GM12878 (cell line): ENCODE measurements around the gene CCDC195. TPM values are rescaled to one million over a fixed set of nuclear protein-coding genes. Genes with fewer than 3 reads are reported as not detected.

Experiments used
- BMI1 ChIP-seq: fragments of 450-650 bp; IDR thresholded peaks from 2 replicates; pipeline ENCODE4 v1.6.1; 2016; ENCODE audit warnings: mild to moderate bottlenecking, moderate library complexity, borderline replicate concordance
- DPF2 ChIP-seq: fragments of 450-650 bp; IDR thresholded peaks from 2 replicates; pipeline ENCODE4 v1.6.1; 2017; ENCODE audit warnings: mild to moderate bottlenecking
- EED ChIP-seq: sonication (generic); IDR thresholded peaks from 2 replicates; pipeline ENCODE4 v1.6.1; 2016; ENCODE audit warnings: antibody characterized with exemption, low read depth
- EZH2 ChIP-seq: IDR thresholded peaks from 2 replicates; pipeline ENCODE4 v1.6.1; 2012; ENCODE audit warnings: low read depth, mild to moderate bottlenecking, control low read depth, inconsistent platforms, low read length, borderline replicate concordance; ENCODE audit not compliant: control insufficient read depth
- FOXK2 ChIP-seq: fragments of 450-650 bp; IDR thresholded peaks from 2 replicates; pipeline ENCODE4 v1.6.1; 2017; ENCODE audit warnings: mild to moderate bottlenecking, moderate library complexity
- FOXM1 ChIP-seq: IDR thresholded peaks from 2 replicates; pipeline ENCODE4 v1.6.1; 2012; ENCODE audit warnings: low read depth, mild to moderate bottlenecking, inconsistent platforms, low read length, moderate library complexity
- HDAC2 ChIP-seq: fragments of 200-600 bp; sonication (generic); IDR thresholded peaks from 2 replicates; pipeline ENCODE4 v1.6.1; 2017
- IKZF2 ChIP-seq, 2 experiments: fragments of 450-650 bp; IDR thresholded peaks; 2 replicates each; pipeline ENCODE4 v1.6.1; 2017; ENCODE audit warnings: mild to moderate bottlenecking in 2 of 2, moderate library complexity in 2 of 2
- IRF4 ChIP-seq: IDR thresholded peaks from 2 replicates; pipeline ENCODE4 v1.6.1; 2011; ENCODE audit warnings: low read depth, low read length
- JUND ChIP-seq: IDR thresholded peaks from 2 replicates; pipeline ENCODE4 v1.6.1; 2012; ENCODE audit warnings: low read depth, mild to moderate bottlenecking, low read length, improper control_type of control experiment, moderate library complexity
- MEF2B ChIP-seq: fragments of 450-650 bp; IDR thresholded peaks from 2 replicates; pipeline ENCODE4 v1.6.1; 2018; ENCODE audit warnings: mild to moderate bottlenecking, moderate library complexity; ENCODE audit not compliant: partially characterized antibody, poor library complexity, severe bottlenecking
- PML ChIP-seq: IDR thresholded peaks from 2 replicates; pipeline ENCODE4 v1.6.1; 2012; ENCODE audit warnings: low read length, inconsistent platforms
- SREBF1 ChIP-seq: IDR thresholded peaks from 2 replicates; pipeline ENCODE4 v1.6.1; 2012; ENCODE audit warnings: mild to moderate bottlenecking, low read length
- STAT3 ChIP-seq: IDR thresholded peaks from 2 replicates; pipeline ENCODE4 v1.6.1; 2011; ENCODE audit warnings: low read depth, low read length, improper control_type of control experiment
- TCF7 ChIP-seq: IDR thresholded peaks from 2 replicates; pipeline ENCODE4 v1.6.1; 2014; ENCODE audit warnings: antibody characterized with exemption, borderline replicate concordance
- YBX1 ChIP-seq: fragments of 450-650 bp; IDR thresholded peaks from 2 replicates; pipeline ENCODE4 v1.6.1; 2016; ENCODE audit warnings: antibody characterized with exemption
- ZNF384 ChIP-seq: IDR thresholded peaks from 2 replicates; pipeline ENCODE4 v1.6.1; 2012; ENCODE audit warnings: low read depth, mild to moderate bottlenecking, low read length, improper control_type of control experiment, borderline replicate concordance
- polyA plus RNA-seq, 11 experiments: library from polyadenylated mRNA; depleted of rRNA in 4 of 11; unstranded in 6 of 11; stranded (reverse) in 5 of 11; fragments of >200 nt; fragmentation: Nextera tagmentation in 4 of 11; fragmentation: Illumina TruSeq in 1 of 11; extraction: Ambion mirVana in 4 of 11; extraction: Trizol in 1 of 11; gene quantifications; 1 replicate in 1 of 11; 2 replicates in 10 of 11; pipeline versions ENCODE4 v1.2.1 to v1.2.3, GENCODE V29; 2011 to 2016; ENCODE audit warnings: inconsistent platforms in 2 of 11, missing spikeins in 2 of 11, low read depth in 1 of 11
- total RNA-seq, 4 experiments: library from RNA; depleted of rRNA in 3 of 4; stranded (reverse); fragments of >200 nt in 3 of 4; fragmentation: Illumina TruSeq in 1 of 4; extraction: Trizol in 1 of 4; gene quantifications; 2 replicates each; pipeline versions ENCODE4 v1.2.1 to v1.2.3, GENCODE V29; 2013 to 2021
- TF ChIP-seq, protein P1 (sequence below): fragments of 450-650 bp; IDR thresholded peaks from 2 replicates; pipeline ENCODE4 v1.6.1; 2018; ENCODE audit warnings: borderline replicate concordance, mild to moderate bottlenecking; ENCODE audit not compliant: partially characterized antibody
- TF ChIP-seq, protein P2 (sequence below): fragments of 450-650 bp; conservative IDR thresholded peaks from 2 replicates; pipeline ENCODE4 v1.6.1; 2017; ENCODE audit warnings: mild to moderate bottlenecking, moderate library complexity
- TF ChIP-seq, protein P3 (sequence below): fragments of 450-650 bp; IDR thresholded peaks from 2 replicates; pipeline ENCODE4 v1.6.1; 2014; ENCODE audit warnings: mild to moderate bottlenecking
- TF ChIP-seq, protein P4 (sequence below): fragments of 450-650 bp; formaldehyde crosslinking; IDR thresholded peaks from 2 replicates; pipeline ENCODE4 v1.5.0; 2022; ENCODE audit warnings: mild to moderate bottlenecking, missing genetic modification characterization

The CCDC195 gene
- total and polyA plus RNA-seq, 10 of the 15 experiments (the other 5 are each of a cell fraction or from before 2014, with no cell fraction given): not detected

DNA sequence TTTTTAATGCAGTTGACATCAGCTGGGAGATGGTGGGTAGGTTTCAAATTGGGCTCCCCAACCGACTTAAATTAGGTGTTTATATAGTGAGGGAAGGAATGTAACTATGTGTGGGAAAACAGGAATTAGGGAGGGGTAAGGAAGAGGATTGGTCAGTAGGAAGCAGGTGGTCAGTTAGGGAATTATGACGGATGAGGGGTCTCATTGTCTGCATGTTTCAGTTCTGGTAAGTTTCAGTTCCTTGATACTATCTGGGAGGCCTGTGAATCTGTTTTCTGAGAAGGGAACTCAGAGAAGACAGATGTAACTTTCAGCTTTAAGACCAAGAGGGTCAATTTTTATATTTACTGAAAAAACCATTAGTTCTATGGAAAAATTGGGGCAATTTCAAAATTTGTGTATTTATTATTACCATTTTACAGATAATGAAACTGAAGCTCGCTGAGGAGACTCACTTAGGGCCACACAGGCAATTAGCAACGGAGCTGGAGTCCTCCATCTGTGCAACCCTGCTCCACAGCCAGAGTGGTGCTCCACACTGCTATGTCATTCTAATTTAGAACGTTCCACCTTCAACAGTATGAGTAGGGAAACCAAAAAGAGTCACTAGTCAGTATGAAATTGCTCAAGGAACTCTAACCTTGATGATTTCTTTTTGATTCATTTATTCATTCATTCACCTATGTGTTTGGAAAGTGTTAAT lies 36.0 kb upstream of the CCDC195 start (continued):
- TF ChIP-seq, protein P1, sequence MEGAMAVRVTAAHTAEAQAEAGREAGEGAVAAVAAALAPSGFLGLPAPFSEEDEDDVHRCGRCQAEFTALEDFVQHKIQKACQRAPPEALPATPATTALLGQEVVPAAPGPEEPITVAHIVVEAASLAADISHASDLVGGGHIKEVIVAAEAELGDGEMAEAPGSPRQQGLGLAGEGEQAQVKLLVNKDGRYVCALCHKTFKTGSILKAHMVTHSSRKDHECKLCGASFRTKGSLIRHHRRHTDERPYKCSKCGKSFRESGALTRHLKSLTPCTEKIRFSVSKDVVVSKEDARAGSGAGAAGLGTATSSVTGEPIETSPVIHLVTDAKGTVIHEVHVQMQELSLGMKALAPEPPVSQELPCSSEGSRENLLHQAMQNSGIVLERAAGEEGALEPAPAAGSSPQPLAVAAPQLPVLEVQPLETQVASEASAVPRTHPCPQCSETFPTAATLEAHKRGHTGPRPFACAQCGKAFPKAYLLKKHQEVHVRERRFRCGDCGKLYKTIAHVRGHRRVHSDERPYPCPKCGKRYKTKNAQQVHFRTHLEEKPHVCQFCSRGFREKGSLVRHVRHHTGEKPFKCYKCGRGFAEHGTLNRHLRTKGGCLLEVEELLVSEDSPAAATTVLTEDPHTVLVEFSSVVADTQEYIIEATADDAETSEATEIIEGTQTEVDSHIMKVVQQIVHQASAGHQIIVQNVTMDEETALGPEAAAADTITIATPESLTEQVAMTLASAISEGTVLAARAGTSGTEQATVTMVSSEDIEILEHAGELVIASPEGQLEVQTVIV: no peak
- TF ChIP-seq SREBF1 (no peak), YBX1 (no peak), HDAC2 (no peak), PML (no peak), ZNF384 (no peak), FOXM1 (no peak), FOXK2 (no peak), STAT3 (no peak), EED (peak; percentile 42; the same call in 1 of the 2 replicates), BMI1 (no peak), IKZF2 (IDR thresholded peaks at IDR 0.05) (peak; percentile 73 to 78; a peak in 3 of 4 replicates), MEF2B (no peak), TCF7 (no peak), DPF2 (no peak), IRF4 (no peak), JUND (no peak), EZH2 (no peak)
- TF ChIP-seq, protein P2, sequence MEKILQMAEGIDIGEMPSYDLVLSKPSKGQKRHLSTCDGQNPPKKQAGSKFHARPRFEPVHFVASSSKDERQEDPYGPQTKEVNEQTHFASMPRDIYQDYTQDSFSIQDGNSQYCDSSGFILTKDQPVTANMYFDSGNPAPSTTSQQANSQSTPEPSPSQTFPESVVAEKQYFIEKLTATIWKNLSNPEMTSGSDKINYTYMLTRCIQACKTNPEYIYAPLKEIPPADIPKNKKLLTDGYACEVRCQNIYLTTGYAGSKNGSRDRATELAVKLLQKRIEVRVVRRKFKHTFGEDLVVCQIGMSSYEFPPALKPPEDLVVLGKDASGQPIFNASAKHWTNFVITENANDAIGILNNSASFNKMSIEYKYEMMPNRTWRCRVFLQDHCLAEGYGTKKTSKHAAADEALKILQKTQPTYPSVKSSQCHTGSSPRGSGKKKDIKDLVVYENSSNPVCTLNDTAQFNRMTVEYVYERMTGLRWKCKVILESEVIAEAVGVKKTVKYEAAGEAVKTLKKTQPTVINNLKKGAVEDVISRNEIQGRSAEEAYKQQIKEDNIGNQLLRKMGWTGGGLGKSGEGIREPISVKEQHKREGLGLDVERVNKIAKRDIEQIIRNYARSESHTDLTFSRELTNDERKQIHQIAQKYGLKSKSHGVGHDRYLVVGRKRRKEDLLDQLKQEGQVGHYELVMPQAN: no peak
- TF ChIP-seq, protein P3, sequence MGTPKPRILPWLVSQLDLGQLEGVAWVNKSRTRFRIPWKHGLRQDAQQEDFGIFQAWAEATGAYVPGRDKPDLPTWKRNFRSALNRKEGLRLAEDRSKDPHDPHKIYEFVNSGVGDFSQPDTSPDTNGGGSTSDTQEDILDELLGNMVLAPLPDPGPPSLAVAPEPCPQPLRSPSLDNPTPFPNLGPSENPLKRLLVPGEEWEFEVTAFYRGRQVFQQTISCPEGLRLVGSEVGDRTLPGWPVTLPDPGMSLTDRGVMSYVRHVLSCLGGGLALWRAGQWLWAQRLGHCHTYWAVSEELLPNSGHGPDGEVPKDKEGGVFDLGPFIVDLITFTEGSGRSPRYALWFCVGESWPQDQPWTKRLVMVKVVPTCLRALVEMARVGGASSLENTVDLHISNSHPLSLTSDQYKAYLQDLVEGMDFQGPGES: no peak
- TF ChIP-seq, protein P4, sequence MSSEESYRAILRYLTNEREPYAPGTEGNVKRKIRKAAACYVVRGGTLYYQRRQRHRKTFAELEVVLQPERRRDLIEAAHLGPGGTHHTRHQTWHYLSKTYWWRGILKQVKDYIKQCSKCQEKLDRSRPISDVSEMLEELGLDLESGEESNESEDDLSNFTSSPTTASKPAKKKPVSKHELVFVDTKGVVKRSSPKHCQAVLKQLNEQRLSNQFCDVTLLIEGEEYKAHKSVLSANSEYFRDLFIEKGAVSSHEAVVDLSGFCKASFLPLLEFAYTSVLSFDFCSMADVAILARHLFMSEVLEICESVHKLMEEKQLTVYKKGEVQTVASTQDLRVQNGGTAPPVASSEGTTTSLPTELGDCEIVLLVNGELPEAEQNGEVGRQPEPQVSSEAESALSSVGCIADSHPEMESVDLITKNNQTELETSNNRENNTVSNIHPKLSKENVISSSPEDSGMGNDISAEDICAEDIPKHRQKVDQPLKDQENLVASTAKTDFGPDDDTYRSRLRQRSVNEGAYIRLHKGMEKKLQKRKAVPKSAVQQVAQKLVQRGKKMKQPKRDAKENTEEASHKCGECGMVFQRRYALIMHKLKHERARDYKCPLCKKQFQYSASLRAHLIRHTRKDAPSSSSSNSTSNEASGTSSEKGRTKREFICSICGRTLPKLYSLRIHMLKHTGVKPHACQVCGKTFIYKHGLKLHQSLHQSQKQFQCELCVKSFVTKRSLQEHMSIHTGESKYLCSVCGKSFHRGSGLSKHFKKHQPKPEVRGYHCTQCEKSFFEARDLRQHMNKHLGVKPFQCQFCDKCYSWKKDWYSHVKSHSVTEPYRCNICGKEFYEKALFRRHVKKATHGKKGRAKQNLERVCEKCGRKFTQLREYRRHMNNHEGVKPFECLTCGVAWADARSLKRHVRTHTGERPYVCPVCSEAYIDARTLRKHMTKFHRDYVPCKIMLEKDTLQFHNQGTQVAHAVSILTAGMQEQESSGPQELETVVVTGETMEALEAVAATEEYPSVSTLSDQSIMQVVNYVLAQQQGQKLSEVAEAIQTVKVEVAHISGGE (CRISPR knock-in tag): no peak
